Bone marrow (tissue), 2 donors: ENCODE data around the gene IRF2BP2.
"Not testable (repeated sequence)": the region's sequence is repeated elsewhere in the genome, so short reads cannot be mapped to it uniquely, and the experiment has no call there.

Source experiments
- DNase-seq, 2 donors: peaks; one replicate each; lab custom pipeline; 2025; lab: John Stamatoyannopoulos, UW

Gene IRF2BP2

DNA sequence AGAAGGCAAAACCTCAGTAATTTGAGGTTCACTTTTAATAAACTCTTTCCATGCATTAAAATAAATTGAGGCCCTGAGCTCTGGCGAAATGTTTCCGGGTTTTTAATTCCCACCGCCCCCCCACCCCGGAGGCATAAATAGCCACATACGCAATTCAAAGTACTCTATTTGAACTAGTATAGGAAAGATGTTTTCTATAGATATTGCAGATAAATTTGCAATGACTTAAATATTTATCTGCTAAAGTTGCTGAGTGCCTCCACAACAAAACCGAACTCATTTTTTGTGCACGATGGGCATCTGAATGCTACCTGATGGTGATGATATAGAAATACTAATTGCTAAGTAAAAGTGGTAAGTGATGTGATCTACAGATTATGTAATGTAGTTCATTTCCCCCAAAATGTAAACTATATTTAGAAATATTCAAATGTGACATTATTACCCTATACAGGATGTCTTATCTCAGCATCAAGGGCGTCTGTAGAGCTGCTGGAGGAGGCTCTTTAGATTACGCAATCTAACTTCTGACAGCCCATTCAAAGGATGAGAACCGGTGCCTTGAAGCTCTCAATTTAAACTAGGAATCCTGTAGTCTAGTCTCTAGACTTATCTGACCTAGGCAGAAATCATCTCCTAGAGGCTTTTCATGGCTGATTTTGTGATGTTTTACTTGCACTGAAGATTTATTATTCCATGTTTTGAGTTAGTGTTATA, 8.5 kb downstream of the IRF2BP2 start:
- peak in 1 of 2 donors; percentile 71 for DNase-seq

DNA sequence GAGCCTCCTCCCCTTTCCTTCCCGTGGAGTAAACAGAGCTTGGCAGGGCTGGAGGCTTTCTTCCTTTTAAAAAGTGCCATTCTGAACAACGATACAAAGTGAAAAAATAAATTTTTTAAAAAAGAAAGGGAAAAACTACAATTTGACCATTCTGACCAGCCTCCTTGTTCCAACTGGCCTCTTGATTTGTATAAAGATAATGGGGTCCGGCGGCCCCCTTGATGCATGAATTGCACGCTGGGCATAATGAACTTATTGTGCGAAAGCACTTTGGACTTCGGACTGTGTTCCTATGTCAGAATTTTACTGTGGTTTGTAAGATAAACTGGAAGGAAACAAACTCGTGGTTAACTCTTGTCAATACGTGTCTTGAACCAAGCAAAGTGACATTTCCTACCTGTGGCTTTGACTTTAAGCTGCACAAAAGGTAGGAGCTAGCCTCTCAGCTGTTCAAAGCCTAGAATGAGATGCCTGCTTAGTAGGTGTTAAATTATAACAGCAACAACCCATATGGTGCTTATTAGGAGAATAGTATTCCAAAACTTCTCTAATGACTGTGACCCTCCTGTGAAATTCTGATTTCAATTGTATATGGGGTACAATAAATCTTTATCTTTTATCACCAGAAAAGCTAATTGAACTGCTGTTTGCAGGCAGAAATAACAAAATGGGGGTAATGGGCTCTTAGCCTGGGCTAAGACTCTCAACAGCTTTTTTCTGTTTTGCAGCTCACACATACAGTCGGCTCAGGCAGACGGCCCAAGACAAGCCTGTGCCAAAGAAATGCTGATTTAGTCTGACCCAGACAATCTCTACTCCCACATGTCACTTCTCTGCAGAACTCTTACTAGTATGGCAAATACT, 9.3 kb downstream of the IRF2BP2 start:
- no peak for DNase-seq

DNA sequence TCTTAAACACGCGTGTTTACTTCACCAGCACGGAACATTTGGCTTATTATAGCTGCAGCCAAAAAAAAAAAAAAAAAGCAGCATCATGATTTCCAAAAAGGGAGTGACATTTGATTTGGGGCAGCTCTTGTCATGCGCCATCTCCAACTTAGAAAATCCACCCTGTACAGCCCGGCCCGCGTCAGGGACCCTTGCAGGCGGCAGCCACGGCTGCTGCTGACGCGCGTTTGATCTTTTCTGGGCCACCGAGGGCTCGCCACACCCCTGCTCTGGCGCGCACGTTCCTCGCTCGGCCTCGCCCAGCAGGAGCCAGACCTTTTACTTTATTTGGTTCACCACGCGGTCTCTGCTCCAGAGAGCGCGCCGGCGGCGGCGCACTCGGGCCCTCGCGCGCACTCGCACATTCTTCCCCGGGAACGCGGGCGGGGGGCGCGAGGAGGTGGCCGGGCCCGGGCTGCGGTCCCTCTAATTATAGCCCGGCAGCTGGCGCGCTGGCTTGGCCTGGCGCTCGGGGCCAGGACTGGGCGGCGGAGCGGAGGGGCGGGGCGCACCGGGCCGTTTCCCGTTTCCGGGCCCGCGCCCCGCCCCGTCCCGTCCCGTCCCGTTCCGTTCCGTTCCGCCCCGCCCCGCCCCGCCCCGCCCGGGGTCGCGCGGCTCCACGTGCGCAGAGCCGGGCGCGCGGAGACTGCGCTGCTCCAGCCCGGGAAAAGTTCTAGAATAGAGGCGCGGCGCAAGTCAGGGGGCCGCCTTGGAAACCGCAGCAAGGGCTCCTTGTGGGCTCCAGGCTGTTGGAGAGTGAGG, 10.2 kb downstream of the IRF2BP2 start:
- peak; percentile 68 to 71 for DNase-seq

DNA sequence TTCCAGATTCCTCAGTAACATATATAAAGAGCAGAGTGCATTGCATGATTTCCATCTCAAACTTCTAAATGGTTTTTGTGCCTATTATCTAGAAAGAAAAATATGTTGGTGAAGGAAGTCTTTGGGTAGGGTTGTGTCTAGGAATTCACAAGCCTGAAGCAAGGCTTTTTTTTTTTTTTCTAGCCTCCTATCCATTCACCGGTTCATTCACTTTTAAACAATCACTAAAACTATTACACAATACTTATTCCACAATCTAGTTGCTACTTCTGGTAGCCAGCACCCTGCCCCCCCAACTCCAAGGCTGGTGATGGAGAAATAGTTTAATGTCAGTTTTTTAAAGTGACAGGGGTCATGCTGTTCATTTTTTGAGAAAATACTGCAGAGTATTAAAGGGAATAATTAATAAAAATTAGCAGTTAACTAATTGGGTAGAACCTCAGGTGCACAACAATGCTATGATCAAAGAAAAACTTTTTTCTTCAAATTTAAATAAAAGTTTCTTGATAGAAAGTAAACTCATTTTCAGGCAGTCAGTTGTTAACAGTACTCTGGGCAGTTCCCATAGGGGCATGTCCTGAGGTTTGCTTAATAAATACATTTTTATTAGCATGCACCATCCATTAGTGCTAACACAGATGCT, 10.9 kb downstream of the IRF2BP2 start:
- DNase-seq = no peak

DNA sequence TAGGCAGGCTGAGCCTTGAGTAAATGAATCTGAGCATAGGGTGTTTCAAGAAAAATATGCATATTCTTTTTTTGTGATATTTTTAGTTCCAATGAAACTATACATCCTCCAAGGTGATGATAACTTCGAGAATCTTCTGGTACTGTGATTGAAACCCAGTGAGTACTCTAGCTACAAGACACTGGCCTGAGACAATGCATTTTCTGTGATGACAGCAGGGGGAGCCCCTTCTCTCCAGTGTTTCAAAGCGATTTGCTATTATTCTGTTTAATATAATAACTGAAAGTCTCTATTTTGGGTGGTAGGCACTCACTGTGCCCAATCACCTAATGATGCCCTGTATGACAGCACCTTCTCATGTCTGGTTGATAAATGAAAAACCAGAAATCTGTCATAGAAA, 12.1 kb downstream of the IRF2BP2 start:
- peak in 1 of 2 donors; percentile 73 for DNase-seq

DNA sequence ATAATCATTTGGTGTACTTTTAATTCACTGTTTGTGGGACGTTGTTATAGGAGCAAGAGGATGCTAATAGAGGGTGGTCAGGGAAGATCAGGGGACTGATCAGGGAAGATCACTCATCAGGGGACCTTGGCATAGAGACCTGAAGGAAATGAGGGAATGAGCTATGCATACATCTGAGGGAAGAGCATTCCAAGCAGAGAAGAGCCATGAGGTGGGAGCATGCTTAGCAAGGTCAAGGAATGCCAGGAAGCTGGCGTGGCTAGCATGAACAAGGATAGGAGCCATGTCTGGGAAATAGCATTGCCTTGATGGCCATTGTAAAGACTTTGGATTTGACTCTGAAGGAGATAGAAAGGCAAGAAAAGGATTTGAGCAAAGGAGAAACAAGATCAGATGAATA, 14.1 kb downstream of the IRF2BP2 start:
- no peak for DNase-seq

DNA sequence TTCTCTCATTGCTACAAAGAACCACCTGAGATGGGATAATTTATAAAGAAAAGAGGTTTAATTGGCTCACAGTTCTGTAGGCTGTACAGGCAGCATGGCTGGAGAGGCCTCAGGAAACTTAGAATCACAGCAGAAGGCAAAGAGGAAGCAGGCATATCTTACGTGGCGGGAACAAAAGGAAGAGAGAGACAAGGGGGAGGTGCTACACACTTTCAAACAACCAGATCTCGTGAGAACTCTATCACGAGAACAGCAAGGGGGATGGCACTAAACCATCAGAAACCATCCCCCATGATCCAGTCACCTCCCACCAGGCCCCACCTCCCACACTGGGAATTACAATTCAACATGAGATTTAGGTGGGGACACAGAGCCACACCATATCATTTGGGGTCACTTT, 15.4 kb downstream of the IRF2BP2 start:
- DNase-seq = not testable (repeated sequence)

DNA sequence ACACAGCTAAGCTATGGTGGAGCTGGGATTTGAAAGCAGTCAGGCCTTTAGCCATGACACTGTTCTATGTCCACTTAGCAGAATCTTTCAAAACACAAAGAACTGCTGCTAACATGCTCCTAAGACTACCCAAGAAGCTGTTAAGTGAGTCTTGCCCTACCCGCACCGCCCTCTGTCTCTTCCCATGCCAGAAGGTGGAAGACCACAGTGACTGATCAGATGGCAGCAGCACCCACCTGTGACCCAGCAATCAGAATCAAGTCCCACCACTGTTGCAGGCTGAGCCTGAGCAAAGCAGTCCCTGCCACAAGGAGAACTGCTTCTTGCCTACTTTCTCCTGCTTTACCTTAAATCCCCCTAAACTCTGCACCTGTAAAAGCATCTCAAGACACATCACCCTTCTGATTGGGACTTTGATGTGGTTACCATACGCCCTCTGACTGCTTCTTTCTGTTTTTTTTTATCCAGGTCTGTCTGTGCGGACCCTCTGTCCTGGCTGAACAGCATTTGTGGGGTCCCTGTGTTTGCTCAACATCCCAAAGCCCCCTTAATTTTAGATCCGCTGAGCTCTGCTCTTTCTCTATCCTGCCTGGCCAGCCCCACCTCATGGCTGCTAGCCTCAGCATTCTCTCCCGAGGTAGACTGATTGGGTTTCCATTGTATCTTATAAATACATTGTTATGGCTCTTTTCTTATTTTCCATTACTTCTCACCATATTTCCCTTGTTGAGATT, 16.0 kb downstream of the IRF2BP2 start:
- no peak for DNase-seq

DNA sequence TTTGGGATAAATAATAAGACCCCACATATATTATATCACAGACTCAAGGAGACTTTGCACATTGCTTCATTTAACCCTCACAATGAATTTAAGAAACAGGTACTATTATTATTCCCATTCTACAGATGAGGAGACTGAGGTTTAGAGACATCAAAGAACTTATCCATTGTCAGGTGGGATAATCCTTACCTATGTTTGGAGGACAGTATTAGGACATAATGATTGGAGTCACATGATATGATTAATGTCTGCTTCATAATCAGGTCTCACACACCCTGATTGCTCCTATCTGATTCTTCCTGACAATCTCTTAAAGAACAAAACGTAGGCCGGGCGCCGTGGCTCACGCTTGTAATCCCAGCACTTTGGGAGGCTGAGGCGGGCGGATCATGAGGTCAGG, 16.9 kb downstream of the IRF2BP2 start:
- DNase-seq = no peak

DNA sequence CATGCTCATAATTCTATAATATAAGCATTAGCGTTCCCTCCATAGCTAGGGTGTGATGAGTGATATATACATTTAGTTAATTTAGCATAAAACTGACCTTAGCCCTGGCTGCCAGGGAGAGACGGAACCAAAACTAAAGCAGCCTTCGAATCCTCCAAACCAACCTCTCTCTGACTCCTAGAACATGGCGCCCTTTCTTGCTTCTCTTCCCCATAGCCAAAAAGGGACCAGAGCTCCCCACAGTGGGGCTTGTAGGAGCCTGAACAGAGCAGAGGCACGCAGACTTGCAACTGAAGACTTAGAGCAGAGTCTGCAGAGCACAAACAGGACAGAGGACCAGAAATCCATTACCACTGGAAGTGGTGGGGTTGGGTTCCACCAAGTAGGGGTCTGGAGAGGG, 17.7 kb downstream of the IRF2BP2 start:
- no peak for DNase-seq

DNA sequence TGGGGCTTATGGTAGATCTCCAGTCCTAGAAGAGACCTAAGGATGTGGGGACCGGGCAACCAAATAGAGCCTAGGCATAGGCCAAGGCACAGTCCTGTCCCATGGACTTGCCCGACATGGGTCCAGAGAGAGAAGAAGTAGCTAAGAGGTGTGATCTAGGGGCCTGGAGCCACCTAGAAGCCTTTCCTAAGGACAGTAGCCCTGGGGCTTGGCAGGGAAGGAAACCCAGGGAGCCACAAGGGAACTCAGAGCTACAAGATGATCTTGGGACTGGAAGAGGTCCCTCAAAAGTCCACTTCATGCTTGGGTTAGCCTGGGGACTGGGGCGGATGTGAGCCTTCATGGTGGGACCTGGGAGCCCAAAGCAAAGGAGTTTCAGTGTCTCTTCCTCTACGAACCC, 18.8 kb downstream of the IRF2BP2 start:
- DNase-seq = no peak

DNA sequence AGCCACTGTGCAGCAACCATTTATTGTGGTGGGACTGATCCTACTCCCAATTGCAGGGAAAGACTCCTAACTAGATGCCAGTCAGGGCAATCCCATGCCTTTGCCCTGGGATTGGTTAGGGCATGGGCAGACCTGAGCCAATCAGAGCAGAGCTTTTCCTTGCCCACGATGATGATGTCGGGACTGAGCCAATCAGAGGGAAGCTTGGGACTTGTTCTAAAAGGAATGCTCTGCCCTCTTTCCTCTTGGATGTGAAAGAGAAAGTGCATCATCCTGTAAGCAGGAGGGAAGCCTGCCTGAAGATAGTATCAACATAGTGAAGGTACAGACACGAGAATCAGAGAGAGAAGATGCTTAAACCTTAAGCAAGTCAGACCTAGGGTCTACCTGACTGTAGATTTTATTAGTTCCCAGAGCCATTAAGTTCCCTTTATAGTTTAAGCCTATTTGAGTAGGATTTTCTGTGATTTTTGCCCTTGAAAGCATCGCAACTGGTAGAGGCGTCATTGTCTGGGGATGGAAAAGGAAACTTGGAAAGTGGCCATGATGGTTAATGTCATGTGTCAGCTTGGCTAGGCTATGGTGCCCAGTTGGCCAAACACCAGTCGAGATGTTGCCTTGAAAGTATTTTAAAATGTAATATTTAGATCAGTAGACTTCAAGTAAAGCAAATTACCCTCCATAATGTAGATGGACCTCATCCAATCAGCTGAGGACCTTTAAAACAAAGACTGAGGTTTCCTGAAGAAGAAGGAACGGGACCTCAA, 19.9 kb downstream of the IRF2BP2 start:
- DNase-seq = no peak

DNA sequence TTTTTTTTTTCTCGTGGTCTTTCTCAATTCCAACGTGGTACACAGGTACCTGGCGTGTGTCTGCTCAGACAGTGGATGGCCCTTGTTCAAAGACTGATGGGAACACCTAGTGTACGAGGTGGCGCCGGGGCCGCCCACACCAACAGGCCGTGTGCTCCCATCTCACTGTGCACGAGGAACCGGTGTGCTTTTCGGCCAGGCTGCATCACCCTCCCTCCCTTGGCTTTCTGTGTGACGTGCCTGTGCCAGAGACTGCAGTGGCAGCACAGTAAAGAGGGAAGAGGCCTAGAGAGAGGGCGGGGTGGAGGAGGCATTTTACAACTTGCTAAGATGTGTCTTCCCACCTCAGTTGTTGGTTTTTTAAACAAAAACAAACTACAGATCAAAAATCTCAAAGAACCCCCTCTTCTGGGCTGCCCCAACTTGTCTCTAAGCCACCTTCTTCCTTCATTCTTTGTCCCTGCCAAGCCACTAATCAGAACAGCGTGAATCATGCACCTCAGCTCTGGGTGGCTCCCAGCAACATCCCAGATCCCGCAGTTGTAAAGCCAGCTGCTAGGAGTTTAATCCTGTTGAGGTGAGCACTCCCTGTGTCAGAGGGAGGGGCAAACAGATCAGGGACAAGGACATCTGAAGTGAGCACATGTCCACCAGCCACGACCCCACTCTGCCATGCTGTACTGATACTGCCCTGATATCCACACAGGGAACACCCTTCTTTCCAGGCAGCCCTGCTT, 20.7 kb downstream of the IRF2BP2 start:
- no peak for DNase-seq

DNA sequence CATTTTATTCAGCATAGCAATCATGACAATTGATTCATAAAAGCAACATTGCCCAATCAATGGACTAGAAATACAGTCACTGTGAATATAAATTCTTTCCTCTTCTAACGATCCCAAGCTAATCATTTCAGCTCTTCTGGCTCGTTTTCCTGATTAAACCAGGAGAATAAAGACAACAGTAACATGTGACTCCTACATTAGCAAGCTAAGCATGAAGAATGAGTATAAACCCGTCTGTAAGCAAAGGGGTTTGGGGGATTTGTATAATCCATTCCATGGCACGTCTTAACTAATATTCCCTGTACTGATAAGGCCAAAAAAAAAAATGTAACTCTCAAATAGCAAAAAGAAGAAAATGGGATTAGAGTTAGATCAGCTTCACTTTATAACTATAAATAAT, 21.6 kb downstream of the IRF2BP2 start:
- DNase-seq = no peak

DNA sequence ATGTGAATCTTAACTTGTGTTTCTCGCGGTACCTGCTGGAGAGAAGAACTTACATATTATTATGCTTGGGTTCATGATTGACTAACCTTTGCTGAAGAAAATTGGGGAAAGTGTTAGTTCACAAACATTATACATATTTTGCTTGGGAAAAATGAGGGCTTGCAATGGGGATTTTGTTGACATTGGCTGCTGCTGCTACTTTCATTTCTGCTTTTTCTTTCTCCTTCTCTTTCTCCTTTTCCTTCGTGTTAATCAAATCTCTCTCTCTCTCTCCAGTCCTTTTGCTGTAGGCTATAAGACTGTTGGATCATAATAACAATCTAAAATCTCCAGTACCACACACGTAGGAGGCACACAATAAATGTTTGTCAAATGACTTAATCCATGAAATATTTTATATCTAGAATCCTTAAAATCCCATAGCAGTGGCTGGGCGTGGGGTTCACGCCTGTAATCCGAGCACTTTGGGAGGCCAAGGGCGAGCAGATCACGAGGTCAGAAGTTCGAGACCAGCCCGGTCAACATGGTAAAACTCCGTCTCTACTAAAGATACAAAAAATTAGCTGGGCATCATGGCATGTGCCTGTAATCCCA, 23.0 kb downstream of the IRF2BP2 start:
- no peak for DNase-seq

DNA sequence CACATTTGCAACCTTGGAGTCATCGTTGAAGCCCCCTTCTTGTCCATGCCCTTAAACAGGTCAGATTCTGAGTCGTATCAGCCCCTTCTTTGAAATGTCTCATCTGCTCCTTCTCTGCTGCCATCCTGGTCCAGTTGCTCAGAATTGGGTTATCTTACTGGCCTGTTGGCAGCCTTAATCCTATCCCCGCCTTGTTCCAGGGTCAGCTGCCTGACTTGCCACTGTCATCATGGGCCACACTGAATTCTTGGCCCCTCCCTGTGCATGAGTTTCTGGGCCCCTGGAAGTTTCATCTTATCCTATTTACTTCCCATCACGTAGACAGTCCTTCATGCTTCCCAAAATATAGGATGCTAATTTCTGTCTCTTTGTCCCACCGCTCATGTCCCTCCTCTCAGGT, 23.7 kb downstream of the IRF2BP2 start:
- DNase-seq = no peak

DNA sequence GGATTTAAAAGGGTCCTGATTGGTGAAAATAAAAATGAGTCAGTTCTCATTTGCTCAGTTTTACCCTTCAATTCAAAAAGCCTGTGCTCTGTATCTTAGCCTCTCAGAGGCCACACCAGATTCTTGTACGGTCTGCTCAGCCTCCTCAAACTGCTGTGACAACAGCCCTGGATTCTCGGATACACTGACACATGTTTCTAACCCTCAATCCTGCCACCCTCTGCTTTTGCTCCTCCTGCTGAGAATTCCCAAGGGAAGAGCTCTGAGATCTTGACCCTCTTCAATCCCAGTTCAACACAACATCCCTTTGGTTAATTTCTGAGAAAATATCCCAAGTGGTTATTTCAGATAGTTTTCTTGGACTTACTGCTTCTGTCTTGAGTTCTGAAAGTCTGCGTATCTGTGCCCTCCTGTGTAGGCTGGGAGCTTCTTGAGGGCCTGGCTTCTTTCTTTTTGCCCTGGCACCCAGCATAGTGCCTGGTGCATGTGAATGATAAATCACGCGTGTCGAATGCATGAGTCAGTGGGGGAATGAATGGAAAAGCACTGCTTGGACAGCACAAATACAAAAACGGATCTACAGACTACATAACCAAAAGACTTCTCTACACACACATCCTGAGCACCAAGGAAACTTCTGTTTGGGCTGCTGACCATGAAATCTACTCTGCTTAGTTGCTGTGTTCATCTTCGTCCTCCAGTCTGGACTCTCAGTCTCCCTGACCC, 24.5 kb downstream of the IRF2BP2 start:
- no peak for DNase-seq

DNA sequence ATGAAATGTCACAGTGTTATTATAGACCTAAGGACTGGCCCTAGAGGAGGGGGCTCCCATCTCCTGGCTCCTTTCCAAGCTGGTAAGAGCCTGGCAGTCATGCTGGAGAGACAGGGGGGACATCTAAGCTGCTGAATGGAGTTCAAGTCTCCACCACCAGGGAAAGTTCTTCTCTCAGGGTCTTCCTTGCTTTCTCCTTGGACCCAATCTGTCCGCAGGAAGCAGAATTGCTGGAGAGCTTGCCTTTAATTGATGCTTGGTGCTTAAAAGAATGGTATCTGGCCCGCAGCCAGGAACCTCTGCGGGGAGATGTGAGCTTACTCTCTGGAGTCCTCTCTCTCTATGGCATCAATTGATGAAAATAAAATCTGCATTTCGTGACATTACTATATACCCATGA, 25.1 kb downstream of the IRF2BP2 start:
- no peak for DNase-seq

DNA sequence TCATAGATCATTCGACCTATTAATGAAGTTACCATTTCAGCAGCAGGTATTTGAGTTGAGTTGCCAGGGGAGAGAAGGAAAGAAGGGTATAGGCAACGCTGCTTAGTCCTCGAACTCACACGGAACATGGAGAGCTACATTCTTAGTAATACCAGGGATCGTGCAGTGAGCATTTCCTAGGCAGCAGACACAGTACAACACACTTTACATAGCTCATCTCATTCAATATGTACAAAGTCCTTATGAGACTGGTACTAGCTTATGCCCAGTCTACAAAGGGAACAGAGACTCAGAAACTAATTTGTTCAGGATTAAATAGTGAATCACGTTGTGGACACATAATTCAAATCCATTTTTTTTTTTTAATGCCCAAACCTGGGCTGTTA, 25.6 kb downstream of the IRF2BP2 start:
- no peak for DNase-seq
